Measurements from ENCODE around the gene FGFBP2. TPM values are rescaled to one million over a fixed set of nuclear protein-coding genes. Genes with fewer than 3 reads are reported as not detected.

The FGFBP2 gene
- total RNA-seq (10 to 100 TPM in 1 of 7 donors, 1 to 10 TPM in 6; 1.9 to 16.8 (median 7.2) TPM), polyA plus RNA-seq (1 to 10 TPM in 2 of 3 donors, under 1 TPM in 1; 0.47 to 2.2 (median 1.5) TPM)
- long read RNA-seq, donor 1, result 0 reads
- long read RNA-seq, donor 2, result 0 reads

- 24 to 44% (median 32%) methylated on average over 9 of the region's 9 CpGs for WGBS, 5 donors
- Histone ChIP-seq H3K4me1 (peaks cover 0 to 31% (median 10%) of the 10 kb centered on the region in 6 donors), H3K4me3 (peak within 1 kb of the TSS in 2 of 8 donors; percentile 7 to 39), H3K9me3 (peaks cover 0 to 8% (median 0%) of the 10 kb centered on the region in 8 donors), H3K27me3 (replicated peaks in 1 of 7) (no peaks in the 10 kb centered on the region), H3K27ac (peak within 1 kb of the TSS in 3 of 8 donors; percentile 10 to 40 (median 39)), H3K36me3 (no peaks in the 10 kb centered on the region)
- intact Hi-C loops (cut with DNase I; ENCODE audit: low total_unique reads), result no loop called here
- peak in 8 of 11 experiments; percentile 30 to 61 (median 50) for TF ChIP-seq CTCF (IDR thresholded peaks at IDR 0.05 in 8 of 11, conservative IDR thresholded peaks at IDR 0.05 in 3 of 11)
- TF ChIP-seq POLR2AphosphoS5 (IDR thresholded peaks at IDR 0.05), result no peak
- TF ChIP-seq POLR2A (IDR thresholded peaks at IDR 0.05), result no peak
- DNase-seq, result peak; percentile 85
Observed at GRCh38 chr4:15963001-15963451, at the start of gene FGFBP2. TSS of gene FGFBP2 (minus strand) at chr4:15963175. CDS start at chr4:15963129, 46 bp downstream.

GRCh38 chr4:16011173-16011572 lies 48.2 kb upstream of the FGFBP2 start:
- TF ChIP-seq CTCF (IDR thresholded peaks at IDR 0.05 in 8 of 11, conservative IDR thresholded peaks at IDR 0.05 in 3 of 11) (no peak), POLR2AphosphoS5 (IDR thresholded peaks at IDR 0.05) (no peak), POLR2A (IDR thresholded peaks at IDR 0.05) (no peak)
- H3K9me3 ChIP-seq, result no peaks in the 10 kb centered on the region
- no peak overlapping the region for H3K27ac ChIP-seq
- no peak overlapping the region for H3K4me3 ChIP-seq
- H3K36me3 ChIP-seq, result no peaks in the 10 kb centered on the region
- intact Hi-C loops (cut with DNase I; ENCODE audit: low total_unique reads), result no loop called here
- no peak for DNase-seq
- peaks cover 0 to 16% (median 0%) of the 10 kb centered on the region in 7 donors for H3K27me3 ChIP-seq (replicated peaks in 1 of 7)
- no peaks in the 10 kb centered on the region for H3K4me1 ChIP-seq
- WGBS, 5 donors, result 79 to 95% (median 83%) methylated on average over 6 of the region's 6 CpGs

- H3K27ac ChIP-seq, result no peak overlapping the region
- intact Hi-C loops (cut with DNase I; ENCODE audit: low total_unique reads), result loop anchor here (10.0 kb wide), 1 partner anchor 284 kb away; no protein-coding TSS in a partner anchor
- DNase-seq, result no peak
- H3K4me1 ChIP-seq, result no peaks in the 10 kb centered on the region
- H3K36me3 ChIP-seq, result no peaks in the 10 kb centered on the region
- 83 to 94% (median 92%) methylated on average over 4 of the region's 4 CpGs for WGBS, 5 donors
- H3K4me3 ChIP-seq, result no peak overlapping the region
- TF ChIP-seq CTCF (IDR thresholded peaks at IDR 0.05 in 8 of 11, conservative IDR thresholded peaks at IDR 0.05 in 3 of 11), result no peak
- TF ChIP-seq POLR2AphosphoS5 (IDR thresholded peaks at IDR 0.05), result no peak
- TF ChIP-seq POLR2A (IDR thresholded peaks at IDR 0.05), result no peak
- H3K27me3 ChIP-seq (replicated peaks in 1 of 7), result peaks cover 0 to 20% (median 0%) of the 10 kb centered on the region in 7 donors
- no peaks in the 10 kb centered on the region for H3K9me3 ChIP-seq
Observed at GRCh38 chr4:16009153-16009552, 46.2 kb upstream of the FGFBP2 start.

GRCh38 chr4:16007471-16008095 lies 44.6 kb upstream of the FGFBP2 start:
- no peaks in the 10 kb centered on the region for H3K4me1 ChIP-seq
- no peaks in the 10 kb centered on the region for H3K9me3 ChIP-seq
- H3K4me3 ChIP-seq, result no peak overlapping the region
- peaks cover 0 to 20% (median 0%) of the 10 kb centered on the region in 7 donors for H3K27me3 ChIP-seq (replicated peaks in 1 of 7)
- H3K36me3 ChIP-seq, result no peaks in the 10 kb centered on the region
- intact Hi-C loops (cut with DNase I; ENCODE audit: low total_unique reads), result loop anchor here (10.0 kb wide), 1 partner anchor 283 kb away; no protein-coding TSS in a partner anchor
- TF ChIP-seq POLR2AphosphoS5 (IDR thresholded peaks at IDR 0.05) (no peak), POLR2A (IDR thresholded peaks at IDR 0.05) (no peak), CTCF (IDR thresholded peaks at IDR 0.05 in 8 of 11, conservative IDR thresholded peaks at IDR 0.05 in 3 of 11) (no peak)
- no peak for DNase-seq
- no peak overlapping the region for H3K27ac ChIP-seq
- 77 to 90% (median 79%) methylated on average over 5 of the region's 5 CpGs for WGBS, 5 donors

All from spleen (tissue), 13 donors.